ENCODE results near the gene JPH2.

JPH2 gene

DNA sequence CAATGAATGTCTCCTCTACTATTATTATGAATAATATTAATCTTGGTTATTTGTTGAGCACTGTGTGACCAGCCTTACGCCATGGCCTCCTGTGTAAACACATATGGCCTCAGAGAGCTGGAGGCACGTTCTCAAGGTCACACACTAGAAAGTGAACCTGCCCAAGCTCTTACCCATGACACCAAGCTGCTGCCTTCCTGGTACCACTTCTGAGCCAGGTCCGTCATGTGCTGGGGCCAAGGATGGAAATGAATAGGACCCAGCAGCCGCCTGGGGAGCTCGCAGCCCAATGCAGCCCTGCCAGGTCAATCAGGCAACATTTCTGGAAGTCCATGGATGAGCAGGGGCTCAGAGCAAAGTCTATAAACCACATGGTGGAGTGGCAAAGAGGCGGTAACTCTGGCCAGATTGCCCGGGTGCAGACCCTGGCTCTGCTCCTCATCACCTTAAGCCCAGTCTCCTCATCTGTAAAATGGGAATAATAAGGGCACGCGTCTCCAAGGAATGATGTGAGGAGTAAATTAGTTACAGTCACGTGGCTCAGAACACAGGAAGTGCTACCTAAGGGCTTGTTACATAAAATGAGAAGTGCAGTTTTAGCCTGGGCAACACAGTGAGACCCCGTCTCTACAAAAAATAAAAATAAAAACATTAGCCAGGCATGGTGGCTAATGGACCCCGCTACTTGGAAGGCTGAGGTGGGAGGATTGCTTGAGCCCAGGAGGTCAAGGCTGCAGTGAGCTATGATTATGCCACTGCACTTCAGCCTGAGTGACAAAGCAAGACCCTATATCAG lies 61.5 kb downstream of the JPH2 start:
- no peak for DNase-seq (ENCODE audit: low read depth)

DNA sequence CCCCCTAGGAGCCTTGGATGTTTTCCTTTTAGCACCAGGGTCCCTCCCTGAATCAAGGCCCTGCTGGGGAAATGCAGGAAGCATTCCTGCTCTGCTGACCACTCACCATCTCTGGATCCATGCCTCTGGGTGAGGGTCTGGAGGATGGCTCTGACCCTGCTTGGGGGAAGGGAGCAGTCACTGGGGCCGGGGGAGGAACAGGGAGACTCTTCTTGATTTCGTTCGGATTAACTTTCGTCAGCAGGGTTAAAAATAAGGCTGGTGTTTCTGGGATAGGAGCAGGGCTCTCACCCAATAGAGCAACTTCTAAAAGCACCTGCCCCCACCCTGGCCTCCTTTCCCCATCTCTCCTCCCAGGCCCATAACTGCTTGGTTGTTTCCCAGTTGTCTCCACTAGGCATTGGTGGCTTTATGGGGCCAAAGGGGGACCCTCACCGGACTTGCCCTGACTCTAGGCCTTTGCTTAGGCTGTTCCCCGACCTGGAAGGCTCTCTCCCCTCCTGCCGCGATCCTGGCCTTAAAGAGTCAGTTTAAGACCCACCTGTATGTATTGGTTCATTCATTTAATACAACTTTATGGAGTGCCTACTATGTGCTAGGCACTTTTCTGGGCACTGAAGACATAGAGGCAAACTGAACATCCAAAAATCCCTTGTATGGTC lies 63.0 kb downstream of the JPH2 start:
- DNase-seq (ENCODE audit: low read depth) = no peak

DNA sequence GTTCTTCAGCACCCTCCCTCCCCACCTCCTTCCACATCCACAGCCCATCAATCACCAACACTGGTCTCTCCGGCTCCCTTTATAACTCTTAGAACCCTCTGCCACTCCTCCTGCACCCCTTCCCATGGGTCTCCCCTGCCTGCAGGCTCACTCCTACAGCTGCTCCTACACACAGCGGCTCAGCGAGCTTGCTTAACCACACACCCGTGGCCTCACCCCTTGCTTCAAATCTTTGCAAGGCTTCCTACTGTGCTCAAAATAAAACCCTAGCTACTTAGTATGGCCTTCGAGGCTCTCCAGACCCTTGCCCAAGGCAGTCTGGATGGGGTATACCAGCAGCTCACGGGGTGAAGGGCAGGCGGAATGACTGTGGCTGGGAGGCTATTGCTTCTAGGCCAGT lies 63.7 kb downstream of the JPH2 start:
- no peak for DNase-seq (ENCODE audit: low read depth)

DNA sequence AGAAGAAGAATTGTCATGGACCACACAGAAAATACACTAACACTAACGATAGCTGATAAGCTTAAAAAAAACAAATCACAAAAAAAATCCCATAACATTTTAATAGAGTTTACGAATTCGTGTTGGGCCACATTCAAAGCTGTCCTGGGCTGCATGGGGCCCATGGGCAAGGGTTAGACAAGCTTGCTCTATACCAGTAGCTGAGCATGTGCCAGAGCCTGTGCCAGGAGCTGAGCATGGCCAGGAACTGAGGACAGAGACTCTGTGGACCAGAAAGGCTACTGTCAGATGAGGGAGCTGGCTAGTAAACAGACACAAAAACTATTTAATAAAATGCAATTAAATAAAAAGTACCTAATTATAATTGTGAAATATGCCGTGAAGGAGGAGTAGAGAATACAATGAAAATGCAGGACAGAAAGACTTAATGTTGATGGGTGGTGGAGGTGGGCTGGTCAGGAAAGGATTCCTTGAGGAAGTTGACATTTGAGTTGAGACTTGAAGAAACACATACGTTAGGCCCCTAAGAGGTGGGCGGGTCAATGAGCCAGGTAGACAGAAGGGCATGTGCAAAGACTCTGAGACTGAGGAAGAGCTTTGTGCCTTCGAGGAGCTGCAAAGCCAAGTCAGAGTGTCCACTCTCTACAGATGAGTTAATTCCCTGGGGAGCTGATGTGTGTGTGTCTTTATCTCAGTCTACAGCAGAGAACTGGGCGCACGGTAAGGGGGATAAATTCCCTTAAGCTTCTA lies 66.1 kb downstream of the JPH2 start:
- DNase-seq (ENCODE audit: low read depth) = no peak

DNA sequence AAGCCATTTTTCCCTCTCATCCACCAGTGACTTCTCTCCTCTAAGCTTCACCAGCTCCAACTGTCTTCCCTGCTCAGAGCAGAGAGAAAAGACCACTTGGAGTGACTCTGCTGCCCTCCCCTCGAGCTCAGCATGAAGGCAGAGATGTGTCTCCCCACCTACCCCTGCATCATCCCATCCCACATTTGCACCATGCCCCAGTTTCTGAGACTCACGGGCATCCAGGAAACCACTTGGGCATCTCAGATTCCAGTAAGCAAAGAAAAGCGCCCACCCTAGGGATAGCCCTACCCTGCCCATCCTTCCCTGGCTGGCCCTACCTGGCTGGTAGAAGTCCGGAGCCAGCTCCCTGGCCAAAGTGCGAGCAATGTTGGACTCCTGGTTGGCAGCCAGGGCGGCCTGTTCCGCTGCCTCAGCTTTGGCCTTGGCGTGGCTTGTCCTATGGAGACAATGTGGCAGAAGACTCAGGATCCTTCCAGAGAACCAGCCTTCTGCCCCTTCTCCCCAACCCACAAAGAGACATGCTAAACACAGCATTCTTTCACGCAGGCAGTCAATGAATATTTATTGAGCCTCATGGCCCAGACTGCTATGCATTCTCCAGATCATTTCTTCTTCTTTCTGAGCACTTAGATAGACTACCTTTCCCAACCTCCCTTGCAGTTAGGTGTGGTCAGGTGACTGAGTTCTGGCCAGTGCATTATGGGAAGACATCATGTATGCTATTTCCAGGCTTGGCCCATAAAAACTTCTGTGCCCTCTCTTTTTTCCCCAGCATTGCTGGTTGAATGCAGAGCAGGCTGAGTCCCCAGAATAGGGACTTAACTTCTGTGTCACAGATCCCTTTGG lies 68.6 kb downstream of the JPH2 start:
- DNase-seq (ENCODE audit: low read depth) = no peak

DNA sequence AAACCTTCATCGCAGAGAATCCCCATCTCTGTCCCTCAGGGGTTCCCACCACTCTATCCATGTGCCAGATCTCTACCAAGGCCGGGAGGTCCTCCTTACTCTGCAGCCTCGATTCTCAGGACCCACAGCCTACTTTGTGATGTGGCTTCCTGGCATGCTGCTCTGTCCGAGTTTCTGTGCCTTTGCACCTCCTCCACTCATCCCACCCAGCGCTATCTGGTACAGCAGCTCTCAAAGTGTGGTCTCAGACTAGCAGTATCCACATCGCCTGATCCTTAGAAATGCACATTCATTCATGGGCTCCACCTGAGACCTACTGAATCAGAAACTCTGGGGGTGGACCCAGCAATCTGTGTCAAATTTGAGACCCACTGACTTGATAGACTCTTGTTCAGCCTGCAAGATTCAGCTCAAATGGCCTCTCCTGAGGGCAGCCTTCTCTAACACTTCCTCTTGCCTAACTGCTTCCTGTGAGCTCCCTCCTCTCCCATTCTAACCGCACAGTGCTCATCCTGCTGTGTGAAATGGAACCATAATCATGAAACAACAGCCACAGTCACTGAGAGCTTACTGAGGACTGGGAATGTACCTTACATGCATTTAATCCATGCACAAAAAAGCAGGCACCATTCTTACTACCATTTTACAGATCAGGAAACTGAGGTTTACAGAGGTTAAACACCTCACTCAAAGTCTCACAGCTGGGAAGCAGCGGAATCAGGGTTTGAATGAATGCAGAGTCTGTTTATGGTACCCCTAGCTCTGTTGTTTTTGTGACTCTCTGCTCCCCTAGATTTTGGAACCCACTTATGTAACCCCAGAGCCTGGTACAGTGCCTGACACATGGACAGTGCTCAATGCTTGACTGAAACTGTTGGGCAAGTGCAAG lies 69.4 kb downstream of the JPH2 start:
- DNase-seq (ENCODE audit: low read depth) = no peak

DNA sequence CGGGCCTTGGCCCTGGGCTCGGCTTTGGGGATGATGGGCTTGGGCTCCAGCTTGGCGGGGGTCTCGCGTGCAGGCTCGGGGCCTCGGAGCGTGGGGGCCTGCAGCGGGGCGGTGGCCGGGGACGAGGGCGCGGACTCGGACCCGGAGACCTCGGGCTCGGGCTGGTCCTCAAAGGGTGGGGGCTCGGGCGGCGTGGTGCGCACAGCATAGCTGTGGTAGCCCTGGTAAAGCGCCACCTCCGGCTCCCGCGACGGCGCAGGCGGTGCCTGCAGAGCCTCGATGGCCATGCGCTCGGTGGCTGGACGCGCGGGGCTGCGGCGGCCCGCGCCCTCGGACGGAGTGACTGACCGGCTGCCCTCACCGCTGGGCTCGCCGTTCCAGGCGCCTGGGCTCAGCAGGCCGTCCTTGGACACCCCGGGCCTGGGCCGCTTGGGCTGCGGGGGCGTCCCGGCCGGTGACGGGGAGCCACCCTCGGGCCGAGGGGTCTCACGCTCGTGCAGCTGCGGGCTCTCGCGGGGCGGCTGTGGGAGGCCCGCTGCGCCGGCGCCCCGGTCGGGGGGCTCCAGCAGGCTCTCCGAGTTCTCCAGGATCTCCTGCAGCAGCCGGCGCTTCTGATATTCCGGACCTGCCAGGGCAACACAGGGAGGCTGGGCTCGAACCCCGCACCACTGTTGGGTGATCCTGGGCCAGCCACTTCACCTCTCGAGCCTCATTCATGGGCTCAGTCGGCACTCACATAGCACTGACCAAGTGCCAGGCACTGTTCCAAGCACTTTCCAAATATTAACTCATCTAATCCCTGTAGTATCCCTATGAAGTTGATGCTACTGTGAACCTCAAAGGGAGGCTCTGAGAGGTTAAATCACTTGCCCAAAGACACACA lies 71.0 kb downstream of the JPH2 start:
- DNase-seq (ENCODE audit: low read depth) = no peak

DNA sequence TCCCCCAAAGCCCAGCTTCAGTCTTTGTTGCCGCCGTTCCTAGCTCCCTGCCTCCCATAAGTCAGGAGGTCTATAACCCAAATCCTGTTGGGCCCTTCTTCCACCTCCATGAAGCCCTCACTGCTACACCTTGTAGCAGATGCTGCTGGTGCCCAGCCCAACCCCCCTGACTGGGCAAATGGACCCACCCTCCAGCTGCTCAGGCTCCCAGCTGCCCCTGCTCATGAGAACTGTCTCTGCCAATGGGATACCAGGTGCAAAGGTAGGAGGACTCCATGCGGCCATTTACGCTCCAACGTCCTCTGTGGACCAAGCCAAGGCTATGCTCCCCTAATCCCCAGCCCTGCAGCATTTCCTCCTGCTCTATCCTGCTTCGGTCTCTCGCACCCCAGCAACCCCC lies 71.8 kb downstream of the JPH2 start:
- DNase-seq (ENCODE audit: low read depth) = no peak

DNA sequence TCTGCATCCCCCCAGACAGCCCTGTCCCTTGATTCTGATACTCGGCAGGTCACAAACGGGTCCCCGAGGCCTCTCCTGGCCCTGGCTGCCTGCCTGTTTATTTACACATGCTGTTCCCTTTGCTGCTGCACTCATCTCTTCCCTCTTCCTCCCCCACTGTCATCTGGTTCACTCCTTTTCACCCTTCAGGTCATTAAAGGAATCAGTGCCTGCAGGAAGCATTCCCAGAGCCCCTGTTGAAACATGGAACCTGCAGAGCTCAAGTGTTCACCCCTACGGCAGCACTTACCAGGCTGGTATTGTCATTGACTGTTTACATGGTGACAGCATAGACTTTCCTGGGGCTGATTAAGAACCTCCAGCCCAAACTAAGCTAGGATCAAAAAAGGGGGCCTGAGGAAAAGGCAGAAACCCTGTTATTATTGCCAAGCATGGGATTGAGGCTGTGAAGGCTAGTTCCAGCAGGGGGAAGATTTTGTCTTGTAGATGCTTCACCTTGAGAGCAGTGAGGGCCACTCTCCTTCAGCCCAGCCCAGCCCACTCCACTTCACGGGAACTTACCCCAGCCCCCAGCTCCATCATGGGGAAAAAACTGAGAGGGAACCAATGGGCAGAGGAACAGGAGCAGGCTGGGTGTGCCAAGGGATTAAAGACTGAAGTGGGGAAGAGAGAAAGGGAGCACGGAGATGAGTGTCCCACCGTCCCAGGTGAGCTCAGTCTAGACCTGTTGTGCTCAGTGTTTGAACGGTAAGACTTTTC lies 73.2 kb downstream of the JPH2 start:
- DNase-seq (ENCODE audit: low read depth) = no peak

DNA sequence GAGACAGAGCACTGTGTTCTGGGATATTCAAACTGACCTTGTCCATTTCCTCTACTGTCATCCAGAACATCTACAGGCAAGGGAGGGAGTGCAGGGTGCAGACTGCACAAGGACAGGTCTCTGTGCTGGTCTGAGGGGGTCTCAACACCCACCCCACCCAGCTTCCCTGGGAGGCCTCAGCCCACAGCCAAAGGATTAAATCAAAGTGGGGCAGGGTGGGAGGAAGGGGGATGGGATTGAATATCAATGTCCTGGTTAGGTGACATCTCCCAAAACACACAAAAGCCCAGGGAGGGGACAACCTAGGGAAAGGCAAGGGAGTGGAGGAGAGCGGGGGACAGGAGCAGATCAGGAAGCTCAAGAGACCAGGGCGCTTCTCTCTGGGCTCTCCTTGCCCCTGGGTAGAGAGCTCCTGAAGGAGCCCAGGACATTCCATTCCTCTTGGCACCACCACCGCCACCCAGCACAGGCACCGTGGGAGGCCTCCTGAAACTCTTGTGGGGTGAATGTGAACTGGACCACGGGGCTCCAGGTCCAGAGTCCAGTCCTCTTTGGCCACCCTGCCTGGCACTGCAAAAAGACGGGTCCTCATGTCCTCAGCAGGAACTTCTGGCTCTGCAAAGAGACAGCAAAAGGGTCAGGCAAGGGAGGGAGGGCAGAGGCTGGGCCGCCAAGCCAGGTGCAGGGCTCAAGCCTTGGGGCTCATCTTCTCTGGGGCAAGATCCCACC lies 73.9 kb downstream of the JPH2 start:
- DNase-seq (ENCODE audit: low read depth) = no peak

DNA sequence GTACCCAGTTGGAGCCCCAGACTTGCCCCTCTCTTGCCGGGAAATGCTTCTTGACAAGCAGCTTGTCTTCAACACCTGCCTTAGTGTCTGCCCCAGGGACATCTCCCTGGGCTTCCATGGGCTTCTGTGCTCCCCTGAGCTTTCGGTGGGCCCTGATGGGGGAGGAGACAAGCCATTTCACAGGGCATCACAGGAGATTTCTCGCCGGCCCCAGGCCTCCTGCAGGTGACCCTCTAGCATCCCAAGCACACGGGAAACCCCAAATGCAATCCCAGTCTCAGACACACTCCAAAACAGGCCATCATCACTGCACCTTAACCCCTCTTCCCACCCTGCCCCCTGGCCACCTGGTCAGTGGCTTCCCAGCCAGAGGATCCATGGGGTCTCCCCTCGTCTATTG lies 74.5 kb downstream of the JPH2 start:
- no peak for DNase-seq (ENCODE audit: low read depth)

DNA sequence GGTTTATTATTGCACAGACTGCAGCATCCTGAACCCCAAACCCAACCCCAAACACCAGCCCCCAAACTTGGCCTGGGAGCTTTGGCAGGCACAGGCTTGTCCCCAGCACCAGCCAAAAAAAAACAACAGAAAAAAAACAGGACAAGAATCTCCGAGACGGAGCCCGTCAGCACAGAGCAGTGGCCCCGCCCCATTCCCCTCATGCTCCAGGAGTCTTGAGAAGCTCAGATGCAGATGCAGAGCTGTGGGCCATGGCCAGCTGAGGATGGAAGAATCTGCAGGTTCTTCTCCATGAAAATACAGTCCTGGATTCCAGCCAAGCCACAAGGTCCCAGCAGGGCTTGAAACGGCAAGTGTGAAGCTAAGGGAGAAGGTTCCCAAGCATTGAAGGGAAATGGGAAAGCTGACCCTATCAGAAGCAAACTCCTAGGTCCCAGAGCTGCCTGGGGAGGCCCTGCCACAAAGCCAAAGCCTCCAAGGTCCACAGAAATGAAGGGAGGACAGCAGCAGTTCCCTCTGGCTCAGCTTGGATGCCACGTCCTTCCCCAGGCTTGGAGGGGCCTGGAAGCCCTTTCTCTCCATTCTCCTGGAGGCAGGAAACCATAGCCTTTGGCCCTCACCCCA lies 75.2 kb downstream of the JPH2 start:
- no peak for DNase-seq (ENCODE audit: low read depth)

DNA sequence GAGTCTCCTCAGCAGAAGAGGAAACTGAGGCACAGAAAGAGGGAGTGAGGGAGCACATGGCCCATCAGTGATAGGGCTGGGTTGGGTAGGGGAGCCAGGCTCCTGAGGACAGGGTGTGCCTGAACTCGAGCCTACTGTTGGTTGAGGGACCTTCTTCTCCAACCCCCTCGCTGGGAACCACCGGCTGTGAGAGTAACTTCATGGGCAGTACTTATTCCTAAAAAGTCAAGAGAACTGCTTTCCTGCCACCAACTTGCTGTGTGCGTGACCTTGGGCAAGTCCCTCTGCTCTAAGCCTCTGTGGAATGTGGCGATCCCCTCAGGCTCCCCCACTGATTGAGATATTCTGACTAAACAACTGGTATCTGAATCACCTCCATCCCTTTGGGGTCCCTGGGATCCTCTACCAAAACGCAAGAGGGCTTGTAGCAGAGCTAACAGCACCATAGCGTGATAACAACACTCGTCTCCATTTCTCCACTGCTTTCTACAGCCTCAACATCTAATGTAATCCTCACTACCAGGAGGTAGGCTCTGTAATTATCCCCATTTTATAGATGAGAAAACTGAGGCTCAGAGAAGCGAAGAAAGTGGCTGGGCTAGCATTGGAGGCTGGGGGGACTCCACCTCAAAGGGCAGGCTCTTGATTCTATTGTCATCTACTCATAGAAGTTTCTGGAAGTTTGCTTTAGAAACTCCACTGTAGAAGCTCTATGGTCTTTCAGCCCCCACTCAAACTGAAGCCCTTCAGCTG lies 76.0 kb downstream of the JPH2 start:
- DNase-seq (ENCODE audit: low read depth) = no peak

DNA sequence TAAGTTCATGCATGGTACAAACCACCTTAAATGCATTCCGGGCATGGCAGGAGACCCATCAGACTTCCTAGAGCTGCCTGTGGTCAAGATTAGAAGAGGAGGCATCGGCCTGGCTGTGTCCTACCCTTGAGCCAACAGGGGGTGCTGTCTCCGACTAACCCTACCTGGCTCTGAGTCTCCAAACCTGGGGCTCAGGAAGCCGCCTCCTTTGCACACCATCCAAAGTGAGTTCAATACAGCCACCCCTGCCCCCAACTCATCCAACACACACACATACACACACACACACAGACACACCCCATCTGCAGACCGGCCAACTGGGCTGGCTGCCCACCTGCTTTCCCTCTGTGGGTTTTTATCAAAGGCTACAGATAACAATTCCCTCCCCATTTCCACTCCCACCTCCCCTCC lies 77.0 kb downstream of the JPH2 start:
- peak; percentile 73 for DNase-seq (ENCODE audit: low read depth)

DNA sequence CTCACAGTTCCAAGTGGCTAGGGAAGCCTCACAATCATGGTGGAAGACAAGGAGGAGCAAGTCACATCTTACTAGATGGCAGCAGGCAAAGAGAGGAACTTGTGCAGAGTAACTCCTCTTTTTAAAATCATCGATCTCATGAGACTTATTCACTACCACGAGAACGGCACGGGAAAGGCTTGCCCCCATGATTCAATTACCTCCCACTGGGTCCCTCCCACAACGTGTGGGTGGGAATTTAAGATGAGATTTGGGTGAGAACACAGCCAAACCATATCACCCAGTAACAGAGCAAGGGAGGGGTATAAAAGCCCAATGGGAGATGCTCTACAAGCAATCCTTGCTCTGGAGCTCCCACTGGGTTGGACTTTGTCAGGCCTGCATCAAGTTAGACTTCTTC lies 80.4 kb downstream of the JPH2 start:
- DNase-seq (ENCODE audit: low read depth) = no peak

DNA sequence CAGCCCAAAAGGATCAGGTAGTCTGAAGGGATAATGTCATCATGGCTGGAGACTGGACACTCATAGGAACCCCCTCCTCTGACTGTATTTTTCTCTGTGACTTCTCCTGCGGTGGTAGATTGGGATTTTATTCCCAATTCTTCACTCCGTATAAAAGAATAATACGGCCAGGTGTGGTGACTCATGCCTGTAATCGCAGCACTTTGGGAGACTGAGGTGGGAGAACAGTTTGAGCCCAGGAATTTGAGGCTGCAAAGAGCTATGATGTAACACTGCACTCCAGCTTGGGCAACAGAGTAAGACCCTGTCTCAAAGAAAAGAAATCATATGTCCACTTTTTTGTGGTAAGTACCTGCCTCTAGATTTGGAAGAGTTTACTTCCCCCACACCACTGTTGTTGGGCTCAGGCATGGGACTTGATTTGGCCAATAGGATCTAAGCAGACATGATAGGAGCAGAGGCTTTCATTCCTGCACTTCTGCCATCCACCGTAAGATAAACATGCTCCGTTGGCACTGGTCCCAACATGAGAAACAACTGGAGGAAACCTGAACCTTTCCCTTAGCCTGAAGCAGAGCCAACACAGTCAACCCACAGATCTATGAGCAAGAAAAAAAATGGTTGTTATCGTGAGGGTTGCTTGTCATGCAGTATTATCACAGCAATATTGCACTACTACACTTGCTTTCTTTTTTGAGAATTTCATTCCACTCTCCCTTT lies 82.0 kb downstream of the JPH2 start:
- peak; percentile 90 for DNase-seq (ENCODE audit: low read depth)

DNA sequence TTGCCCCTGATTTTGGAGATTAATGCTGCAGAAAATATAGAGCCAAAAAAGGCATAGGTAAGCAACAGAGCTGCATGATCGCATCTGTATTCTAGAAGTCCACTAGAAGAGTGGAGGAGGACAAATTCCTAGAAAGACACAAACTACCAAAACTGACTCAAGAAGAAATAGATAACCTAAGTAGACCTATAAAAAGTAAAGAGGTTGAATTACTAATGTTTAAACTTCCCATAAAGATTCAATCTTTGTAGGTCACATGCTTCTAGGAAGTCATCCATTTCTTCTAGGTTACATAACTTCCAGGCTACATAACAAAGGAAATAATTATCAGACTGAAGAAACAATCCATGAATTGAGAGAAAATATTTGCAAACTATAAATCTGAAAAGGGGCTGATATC lies 84.4 kb downstream of the JPH2 start:
- no peak for DNase-seq (ENCODE audit: low read depth)

Measured in amniotic epithelial cell (primary cell).